GM19397 (cell line): ENCODE data around the gene WDR64.
"Not testable (repeated sequence)": the region's sequence is repeated elsewhere in the genome, so short reads cannot be mapped to it uniquely, and the experiment has no call there.

Source experiments
- ATAC-seq: cut with Tn5 transposase; IDR thresholded peaks from one replicate; pipeline ENCODE4 v1.9.1; 2021; ENCODE audit warnings: mild to moderate bottlenecking, moderate library complexity; ENCODE audit not compliant: unreplicated experiment

The WDR64 gene

DNA sequence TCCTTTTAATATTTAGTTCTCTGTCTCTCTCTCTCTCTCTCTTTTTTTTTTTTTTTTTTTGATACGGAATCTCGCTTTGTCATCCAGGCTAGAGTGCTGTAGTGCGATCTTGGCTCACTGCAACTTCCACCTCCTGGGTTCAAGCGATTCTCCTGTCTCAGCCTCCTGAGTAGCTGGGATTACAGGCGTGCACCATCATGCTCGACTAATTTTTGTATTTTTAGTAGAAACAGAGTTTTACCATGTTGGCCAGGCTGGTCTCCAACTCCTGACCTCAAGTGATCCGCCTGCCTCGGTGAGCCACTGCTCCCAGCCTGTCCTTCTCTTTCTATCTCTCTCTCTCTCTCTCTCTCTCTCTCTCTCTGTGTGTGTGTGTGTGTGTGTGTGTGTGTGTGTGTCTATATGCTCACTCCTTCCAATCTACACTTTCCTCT is 83.4 kb downstream of the WDR64 start:
- ATAC-seq: not testable (repeated sequence)

- ATAC-seq: no peak
Measured at GRCh38 chr1:241736387-241736786, 84.3 kb downstream of the WDR64 start.

GRCh38 chr1:241738284-241739078 is 86.4 kb downstream of the WDR64 start:
- ATAC-seq: no peak

DNA sequence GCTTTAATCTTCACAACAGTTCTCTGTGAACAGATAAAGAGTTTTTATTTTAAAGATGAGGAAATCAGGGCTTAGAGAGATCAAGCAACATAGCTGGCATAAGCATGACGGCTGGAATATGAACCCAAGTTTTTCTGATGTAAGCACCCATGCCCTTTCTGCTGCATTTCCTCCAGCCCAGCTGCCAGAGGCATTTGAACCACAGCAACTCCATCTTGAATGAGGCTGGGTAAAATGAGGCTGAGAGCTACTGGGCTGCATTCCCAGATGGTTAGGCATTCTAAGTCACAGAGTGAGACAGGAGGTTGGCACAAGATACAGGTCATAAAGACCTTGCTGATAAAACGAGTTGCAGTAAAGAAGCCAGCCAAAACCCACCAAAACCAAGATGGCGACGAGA is 90.0 kb downstream of the WDR64 start:
- no peak for ATAC-seq

GRCh38 chr1:241744591-241744990 is 92.5 kb downstream of the WDR64 start:
- ATAC-seq: no peak

DNA sequence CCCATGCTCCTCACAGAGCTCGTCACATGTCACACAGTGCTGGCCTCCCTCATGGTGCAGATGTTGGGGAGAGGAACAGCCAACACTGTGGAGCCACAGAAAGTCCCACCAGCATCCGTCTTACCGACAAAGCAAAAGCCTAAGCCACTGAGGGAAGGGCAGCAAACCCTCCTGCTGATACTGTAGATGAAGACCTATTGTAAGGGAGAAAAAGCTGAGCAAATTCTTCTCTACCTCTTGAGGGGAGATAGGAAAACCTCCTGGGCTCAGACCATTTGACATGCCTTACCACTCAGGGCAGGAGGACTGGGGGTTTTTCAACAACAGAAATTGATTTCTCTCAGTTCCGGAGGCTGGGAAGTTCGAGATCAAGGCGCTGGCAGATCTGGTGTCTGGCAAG is 95.9 kb downstream of the WDR64 start:
- ATAC-seq: no peak

- no peak for ATAC-seq
Measured at GRCh38 chr1:241749041-241749944, 97.2 kb downstream of the WDR64 start.

DNA sequence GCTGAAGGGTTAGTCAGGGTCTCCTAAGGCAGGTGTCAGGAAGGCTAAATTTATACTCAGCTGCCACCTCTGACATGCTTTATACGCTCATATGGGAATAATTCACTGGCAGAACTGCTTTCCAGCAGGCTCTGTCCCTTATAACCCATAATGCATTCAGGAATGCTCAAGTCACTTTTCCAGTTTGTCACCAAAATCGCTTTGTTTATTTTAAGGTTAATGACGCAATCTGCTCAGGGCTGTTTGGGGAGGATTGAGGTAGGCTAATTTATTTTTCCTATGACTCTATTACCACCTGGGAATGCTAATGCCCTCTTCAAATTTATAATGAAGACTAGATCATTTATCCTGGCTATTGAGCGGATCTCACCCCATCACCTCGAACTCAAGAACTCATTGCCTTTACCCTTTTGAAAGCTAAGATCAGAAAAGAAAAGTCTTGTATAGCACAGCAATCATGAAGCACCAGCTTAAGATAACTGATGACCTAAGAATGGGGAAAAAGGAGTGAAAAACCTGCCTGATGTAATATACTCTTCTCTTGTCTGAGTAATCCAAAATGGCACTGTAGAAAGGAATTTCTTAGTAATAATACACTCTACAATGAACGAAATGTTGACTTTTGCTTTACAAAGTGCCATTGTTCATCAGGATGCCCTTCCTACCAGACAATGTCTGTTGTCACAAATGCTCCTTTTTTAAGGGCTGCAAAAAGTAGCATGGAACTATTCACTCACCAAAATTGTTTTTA is 98.0 kb downstream of the WDR64 start:
- ATAC-seq: no peak

GRCh38 chr1:241751524-241751923 is 99.4 kb downstream of the WDR64 start:
- no peak for ATAC-seq

GRCh38 chr1:241762713-241763339 is 110.7 kb downstream of the WDR64 start:
- ATAC-seq: no peak

GRCh38 chr1:241765390-241765789 is 113.3 kb downstream of the WDR64 start:
- ATAC-seq: no peak

GRCh38 chr1:241767737-241768136 is 115.7 kb downstream of the WDR64 start:
- no peak for ATAC-seq

- ATAC-seq: no peak
Measured at GRCh38 chr1:241770115-241770514, 118.0 kb downstream of the WDR64 start.

- no peak for ATAC-seq
Measured at GRCh38 chr1:241771117-241771516, 119.0 kb downstream of the WDR64 start.

- ATAC-seq: no peak
Measured at GRCh38 chr1:241772932-241773500, 120.9 kb downstream of the WDR64 start.

- no peak for ATAC-seq
Measured at GRCh38 chr1:241773991-241774390, 121.9 kb downstream of the WDR64 start.

DNA sequence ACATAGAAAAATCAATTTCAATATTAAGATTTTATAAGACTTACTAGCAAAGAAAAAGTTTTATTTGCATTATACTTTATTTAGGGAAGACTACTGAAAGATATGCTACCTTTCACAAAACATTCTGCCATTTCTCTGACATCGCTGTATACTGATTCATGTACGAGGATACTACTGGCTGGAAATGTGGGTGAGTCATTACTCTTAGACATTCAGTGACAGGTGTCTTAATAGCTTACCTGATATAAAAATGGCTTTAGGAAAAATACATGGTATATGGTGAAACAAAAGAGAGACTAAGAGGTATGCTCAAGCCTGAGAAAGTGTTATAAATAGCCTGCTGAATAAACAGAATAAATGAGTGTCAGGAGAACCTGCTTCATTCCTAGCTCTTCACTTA is 122.9 kb downstream of the WDR64 start:
- ATAC-seq: no peak

DNA sequence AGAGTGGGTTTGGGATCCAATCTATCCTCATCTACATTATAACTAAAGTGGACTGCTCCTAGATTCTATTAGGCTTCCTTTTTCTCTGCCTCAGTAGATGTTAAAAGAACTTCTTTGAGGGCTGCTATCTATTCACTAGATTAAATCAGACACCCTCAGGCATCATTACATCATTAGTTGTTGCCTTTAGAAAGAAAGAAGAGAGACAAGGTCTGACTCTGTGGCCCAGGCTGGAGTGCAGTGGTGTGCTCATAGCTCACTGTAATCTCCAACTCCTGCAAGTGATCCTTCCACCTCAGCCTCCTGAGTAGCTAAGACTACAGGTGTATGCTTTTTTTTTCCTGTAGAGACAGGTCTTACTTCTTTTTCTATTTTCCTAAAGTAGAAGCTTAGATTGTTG is 124.8 kb downstream of the WDR64 start:
- no peak for ATAC-seq

DNA sequence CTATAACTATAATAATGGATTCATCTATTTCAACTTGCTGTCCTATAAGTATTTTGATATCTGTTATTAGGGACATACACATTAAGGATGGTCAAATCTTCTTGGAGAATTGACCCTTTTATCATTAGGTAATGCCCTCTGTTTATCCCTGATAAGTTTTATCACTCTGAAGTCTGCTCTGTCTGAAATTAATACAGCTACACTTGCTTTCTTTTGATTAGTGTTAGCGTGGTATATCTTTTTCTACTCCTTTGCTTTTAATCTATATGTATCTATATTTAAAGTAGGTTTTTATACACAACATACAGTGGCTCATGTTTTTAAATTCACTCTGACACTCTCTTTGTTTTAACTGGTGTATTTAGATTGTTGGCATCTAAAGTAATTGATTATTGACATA is 126.0 kb downstream of the WDR64 start:
- no peak for ATAC-seq

DNA sequence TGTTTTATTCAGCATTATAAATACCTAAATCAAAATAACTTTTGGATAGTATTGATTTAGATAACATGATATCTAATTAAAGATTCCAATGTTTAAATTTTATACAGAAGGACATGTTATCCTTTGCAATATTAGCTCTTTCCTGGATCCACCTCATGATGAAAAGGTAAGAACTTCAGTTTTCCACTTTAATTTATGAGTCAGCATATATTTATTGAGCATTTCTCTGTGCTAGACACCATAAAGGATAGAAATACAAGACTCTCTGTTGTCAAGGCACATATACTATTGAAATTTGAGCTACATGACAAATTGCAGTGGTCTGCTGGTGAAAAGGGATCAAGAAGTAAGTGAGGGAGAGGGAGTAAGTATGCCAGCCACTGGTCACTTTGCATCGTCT is 127.8 kb downstream of the WDR64 start:
- no peak for ATAC-seq
